Spleen (tissue), 7 donors: ENCODE results near the gene SLC9A7.

Experiments used
- POLR2A ChIP-seq, 3 donors: fragments of 450-650 bp; IDR thresholded peaks; one replicate each; pipeline ENCODE4 v1.5.1; 2017; ENCODE audit warnings: antibody characterized with exemption in 3 of 3, mild to moderate bottlenecking in 1 of 3
- POLR2AphosphoS5 ChIP-seq, 3 donors: sonication (generic); formaldehyde crosslinking; IDR thresholded peaks; one replicate each; pipeline ENCODE4 v1.5.1; 2017; ENCODE audit warnings: antibody characterized with exemption in 3 of 3
- TF ChIP-seq, protein P1 (sequence below), 11 experiments: fragments of 200-600 bp in 7 of 11; fragments of 450-650 bp in 4 of 11; sonication (generic) in 4 of 11; IDR thresholded peaks in 8 of 11; conservative IDR thresholded peaks in 3 of 11; 1 replicate in 7 of 11; 2 replicates in 4 of 11; pipeline versions ENCODE4 v1.4.0 to v1.8.0; 2016 to 2021; ENCODE audit warnings: antibody characterized with exemption in 11 of 11, inconsistent platforms in 4 of 11, mild to moderate bottlenecking in 1 of 11
- donor health status: DM: no; HTN: no; CAD: no; lungs with moderate emphysema.
- donor health status: DM: no; HTN: no; CAD: no.
- donor health status: DM: no; HTN: no; CAD: no.

DNA sequence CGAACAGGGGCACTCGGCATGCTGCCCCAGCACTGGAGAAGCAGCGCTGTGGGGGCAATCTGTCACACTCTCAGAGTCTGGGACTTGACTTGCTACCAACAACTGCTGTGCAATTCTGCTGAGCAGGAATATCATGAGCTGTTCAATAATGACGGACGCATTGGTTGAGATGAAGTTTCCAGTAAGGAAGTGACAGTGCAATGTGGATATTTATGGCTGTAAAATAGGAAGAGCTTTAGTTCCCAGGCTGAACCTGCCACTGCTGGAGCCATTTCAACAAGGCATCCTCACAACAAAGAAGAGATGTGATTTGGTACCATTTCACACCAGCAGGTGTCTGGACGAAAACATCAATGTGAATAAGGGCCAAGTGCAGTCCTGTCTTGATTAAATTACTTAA lies 161.1 kb downstream of the SLC9A7 start:
- TF ChIP-seq, protein P1, sequence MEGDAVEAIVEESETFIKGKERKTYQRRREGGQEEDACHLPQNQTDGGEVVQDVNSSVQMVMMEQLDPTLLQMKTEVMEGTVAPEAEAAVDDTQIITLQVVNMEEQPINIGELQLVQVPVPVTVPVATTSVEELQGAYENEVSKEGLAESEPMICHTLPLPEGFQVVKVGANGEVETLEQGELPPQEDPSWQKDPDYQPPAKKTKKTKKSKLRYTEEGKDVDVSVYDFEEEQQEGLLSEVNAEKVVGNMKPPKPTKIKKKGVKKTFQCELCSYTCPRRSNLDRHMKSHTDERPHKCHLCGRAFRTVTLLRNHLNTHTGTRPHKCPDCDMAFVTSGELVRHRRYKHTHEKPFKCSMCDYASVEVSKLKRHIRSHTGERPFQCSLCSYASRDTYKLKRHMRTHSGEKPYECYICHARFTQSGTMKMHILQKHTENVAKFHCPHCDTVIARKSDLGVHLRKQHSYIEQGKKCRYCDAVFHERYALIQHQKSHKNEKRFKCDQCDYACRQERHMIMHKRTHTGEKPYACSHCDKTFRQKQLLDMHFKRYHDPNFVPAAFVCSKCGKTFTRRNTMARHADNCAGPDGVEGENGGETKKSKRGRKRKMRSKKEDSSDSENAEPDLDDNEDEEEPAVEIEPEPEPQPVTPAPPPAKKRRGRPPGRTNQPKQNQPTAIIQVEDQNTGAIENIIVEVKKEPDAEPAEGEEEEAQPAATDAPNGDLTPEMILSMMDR (IDR thresholded peaks at IDR 0.05 in 8 of 11, conservative IDR thresholded peaks at IDR 0.05 in 3 of 11) = no peak
- TF ChIP-seq POLR2AphosphoS5 (IDR thresholded peaks at IDR 0.05) (peak in 1 of 3 donors; percentile 21), POLR2A (IDR thresholded peaks at IDR 0.05) (no peak)
